Measurements from ENCODE around the gene PGS1.
A peak's percentile ranks its signal among the peaks of the same experiment; 100 is the strongest.

The PGS1 gene

DNA sequence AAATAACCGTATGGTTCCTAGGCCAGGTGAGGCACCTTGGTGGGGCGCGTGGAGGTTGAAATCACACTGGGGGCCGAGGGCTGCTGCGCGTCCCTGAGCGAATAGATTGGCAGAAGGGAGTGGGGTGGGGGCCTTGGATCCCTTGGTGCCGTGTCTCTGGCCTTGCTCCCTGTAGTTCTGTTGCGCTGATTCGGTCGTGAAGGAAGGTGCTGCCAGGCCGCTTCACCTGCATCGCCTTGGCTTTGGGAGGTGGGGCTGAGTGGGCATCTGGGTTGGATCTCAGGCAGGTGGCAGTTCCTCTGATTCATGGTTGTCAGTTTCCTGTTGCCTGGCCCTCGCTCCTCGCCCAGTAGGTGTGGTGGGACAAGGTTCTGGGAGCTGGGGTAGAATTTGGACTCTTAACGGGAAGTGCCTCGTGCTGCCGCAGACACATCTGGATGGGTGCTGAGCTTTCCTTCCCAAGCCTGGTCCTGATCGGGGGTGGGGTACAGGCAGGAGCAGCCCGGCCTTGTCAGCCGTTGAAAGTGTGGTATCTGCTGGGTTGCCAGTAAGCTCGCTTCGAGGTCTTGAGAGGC lies 30.1 kb downstream of the PGS1 start:
- no peak for ATAC-seq

DNA sequence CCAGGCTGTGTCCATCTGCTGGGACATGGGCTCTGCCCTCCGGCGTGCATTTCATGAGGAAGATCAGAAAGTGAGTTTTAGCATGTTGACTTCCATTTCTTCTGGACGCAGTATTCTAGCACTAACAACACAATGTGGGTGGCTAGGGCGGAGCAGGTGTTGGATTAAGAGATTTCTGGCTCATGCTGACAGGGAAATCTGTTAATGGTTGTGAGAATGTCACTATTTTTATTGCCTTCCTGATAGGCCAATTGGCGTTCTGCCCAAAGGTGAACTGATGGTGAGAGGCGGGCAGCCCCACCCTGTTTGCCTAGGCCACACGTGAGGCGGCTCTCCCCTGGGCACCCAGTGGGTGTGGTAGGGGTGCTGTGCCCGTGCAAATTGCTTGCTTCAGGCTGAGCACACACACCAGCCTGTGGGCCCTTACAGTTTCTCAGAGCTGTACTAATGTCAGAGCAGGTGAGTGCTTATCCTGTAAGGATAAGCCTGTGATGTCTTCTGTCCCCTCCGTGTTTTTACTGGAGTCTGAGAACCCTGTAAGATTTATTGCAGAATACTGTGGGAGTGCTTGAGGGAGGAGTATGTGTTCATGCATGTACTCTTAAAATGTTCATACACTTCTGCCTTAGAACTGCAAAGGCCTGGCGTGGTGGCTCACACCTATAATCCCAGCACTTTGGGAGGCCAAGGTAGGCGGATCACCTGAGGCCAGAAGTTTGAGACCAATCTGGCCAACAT lies 30.9 kb downstream of the PGS1 start:
- no peak for ATAC-seq

DNA sequence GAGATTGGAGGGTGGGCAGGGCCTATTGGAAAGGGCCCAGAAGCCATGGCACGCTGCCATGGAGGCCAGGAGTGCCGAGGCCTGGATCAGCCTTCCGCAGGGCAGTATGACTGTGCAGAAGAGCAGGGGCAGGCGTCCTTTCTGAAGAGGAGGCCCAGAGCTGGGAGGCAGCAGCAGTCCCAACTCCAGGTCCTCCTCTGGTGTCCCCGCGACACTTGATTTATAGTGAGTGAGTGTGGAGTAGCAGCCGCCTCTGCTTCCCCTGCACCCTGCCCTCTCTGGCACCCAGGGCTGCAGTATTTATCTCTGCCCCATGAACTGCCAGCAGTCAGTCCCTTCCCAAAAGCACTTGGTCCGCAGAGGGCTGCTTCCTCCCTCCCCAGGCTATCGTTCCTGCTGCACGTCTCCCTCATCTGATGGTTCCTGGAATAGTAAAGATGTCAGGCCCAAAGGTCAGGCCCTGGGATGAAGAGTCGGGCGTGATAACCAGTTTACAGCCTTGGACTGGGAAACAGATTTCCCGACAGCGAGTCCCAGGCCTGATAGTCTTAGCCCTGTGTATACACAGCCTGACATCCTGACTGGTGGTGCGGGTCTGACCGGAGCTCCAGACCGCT lies 32.9 kb downstream of the PGS1 start:
- ATAC-seq: no peak

DNA sequence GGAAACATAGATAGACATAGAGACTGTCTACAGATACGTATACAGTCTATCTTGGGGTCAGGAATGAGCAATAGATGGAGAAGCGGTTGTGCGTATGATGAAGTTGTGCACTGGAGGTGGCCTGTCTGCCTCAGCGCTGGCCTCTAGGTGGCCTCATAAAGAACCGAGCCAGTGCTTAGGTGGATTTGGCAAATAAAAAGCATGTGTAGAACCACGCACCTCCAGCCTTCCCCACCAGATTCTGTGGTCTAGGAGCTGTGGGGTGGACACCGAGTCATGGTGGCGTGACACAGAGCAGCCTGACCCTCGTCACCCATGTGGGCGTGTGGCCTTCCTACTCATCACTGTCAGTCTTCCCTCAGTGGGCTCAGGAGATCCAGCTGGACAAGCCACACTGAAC lies 34.0 kb downstream of the PGS1 start:
- ATAC-seq: peak; percentile 17 to 27

DNA sequence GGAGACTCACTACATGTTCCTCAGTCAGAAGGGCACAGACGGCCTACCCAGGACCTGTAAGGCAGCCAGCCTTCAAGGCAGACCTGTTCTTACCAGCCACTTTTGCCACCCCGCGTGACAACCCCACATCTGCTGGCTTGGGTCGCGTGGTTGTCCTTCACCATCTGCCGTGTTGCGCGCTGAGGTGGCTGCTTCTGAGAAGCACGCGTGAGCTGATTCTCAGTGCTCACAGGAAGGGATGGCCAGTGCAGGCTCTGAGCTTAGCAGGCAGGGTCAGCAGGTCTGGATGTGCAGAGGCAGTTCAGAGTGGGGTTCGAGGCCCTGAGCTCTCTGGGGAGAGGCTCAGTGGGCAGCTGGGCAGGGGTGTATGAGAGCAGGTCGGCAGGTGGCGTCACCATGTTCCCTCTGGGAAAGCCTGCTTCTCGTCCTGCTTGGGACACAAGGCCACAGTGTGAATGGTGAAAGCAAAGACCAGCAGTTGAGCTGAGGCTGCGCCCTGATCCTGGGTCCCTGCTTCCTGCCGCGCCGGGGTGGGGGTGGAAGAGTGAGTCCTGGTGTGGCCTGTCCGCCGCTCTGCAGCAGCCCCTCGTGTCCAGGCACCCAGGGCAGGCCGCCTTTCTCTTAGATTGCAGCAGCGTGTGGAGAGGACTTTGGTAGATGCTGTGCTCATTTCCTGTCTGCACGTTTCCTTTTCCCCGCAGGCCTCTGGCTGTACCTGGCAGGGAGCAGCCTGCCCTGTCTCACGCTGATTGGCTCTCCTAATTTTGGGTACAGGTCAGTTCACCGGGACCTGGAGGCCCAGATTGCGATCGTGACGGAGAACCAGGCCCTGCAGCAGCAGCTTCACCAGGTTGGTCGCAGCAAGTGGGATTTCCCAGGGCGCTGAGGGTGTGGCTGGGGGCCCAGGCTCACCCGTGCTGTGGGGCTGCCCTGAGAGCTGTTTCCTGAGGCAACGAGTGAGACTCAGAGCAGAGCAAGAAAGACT lies 36.0 kb downstream of the PGS1 start:
- peak; percentile 16 to 33 for ATAC-seq

DNA sequence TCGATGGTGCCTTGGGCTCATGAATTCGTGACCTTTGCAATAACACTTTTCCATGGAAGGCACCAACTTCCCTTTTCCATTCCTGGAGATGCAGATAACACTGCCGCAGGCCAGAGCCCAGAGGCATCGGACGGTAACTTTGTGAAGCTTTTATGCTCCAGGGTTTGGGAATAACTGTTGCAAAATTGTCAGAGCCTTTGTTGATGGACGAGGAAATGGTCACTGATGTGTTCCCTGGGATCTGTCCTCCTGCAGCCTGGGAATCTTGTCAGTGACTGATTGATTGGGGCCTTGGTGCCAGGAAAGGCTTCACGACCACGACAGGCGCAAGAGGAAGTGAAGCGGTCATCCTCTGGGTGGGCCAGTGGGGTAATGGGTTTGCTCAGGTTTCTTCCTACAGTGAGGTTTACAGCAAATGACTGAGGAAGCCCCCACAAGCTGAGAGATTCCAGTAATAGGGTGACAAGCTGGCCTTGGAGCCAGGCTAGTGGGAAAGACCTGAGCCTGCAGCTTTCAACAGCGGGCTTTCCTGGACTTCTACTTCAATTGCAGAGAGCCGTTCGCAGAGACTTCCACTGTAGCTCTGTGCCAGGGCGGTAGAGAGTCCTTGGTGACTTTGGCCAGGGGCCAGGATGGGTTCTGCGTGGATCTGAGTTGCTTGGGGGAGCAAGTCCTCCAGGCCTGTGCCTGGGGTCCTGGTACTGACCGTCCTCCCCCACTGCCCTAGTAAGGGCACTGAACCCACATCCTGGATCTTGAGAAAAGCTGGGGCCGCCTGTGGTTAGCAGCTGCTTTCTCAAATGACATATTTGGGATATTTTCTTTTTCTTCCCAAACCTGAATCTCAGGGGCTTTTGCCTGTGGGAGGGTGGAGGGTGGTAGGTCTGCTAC lies 37.6 kb downstream of the PGS1 start:
- ATAC-seq: no peak

DNA sequence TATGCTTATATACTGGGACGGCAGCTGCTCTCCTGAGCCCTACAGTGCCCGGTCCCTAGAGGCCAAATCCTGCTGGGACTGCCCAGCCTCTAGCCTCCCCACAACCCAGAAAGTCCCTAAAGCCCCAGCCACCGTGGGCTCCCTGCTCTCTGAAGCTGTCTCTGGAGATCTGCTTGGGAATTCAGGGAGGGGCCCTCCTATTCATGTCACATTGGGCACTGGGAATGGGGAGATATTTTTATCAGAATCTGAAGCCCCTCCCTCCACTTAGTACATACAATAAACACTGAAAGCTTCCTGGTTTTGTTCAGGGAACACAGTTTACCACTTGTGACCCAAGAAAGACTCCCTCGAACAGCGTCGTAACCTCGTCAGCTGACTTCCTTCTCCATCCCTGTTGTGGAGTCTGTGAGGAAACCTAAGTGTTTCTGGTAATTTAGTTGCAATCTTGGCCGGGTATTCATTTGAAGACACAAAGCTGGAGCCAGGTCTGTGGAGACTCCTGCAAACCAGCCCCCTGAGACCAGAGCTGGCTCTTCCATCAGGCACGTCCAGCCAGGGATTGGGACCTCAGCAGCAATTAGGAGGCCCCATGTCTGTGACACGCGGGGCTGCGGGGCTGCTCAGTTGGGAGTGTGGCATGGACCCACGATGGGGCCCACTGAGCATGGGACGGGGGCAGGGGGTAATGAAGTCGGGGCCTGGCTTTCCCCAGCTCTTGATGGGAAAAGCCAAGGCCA lies 38.5 kb downstream of the PGS1 start:
- no peak for ATAC-seq

DNA sequence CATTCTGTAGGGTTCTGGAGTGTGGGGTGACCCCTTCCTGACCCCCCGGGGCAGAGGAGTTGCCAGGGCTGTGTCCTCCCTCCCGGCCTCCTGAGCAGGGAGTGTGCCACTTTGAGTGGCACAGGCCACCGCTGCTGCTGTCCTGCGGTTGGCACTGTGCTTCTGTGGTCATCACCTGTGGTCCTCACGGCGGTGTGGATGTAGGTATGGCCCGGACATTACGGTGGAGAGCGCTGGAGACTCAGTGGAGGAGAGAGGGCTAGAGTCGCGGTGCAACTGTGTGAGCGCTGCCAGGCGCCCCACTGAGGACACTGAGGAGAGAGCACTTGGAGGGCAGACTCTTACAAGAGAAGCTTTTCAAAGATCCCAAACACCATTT lies 39.1 kb downstream of the PGS1 start:
- ATAC-seq: no peak

DNA sequence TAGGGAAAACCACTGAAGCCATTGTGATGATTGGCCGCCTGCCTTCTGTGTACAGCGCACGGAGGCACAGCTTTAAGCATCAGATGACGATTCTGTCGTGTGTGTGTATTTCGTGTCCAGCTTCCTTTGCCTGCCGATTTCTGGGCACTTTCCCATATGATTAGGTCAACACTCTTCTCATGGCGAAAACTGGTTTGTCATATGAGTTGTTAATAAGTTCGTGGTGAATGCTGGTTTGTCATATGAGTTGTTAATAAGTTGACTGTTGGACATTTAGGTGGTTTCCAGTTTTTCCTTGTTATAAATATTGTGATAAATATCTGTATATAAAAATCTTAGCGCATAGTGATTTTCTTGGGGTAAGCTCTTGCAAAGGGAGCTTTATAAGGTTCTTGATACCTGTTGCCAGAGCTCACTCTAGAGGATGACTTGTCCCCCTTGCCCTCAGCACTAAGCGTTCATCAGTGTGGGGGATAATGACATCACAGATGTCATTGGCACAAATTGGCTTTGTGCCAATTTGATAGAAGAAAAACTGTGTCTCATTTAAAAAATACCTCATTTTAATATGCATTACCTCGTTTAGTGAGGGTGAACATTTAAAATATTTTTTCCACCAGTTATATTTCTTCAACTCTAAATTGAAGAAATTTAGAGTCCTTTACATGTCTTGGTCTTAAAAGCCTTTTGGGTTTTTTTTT lies 40.0 kb downstream of the PGS1 start:
- no peak for ATAC-seq

DNA sequence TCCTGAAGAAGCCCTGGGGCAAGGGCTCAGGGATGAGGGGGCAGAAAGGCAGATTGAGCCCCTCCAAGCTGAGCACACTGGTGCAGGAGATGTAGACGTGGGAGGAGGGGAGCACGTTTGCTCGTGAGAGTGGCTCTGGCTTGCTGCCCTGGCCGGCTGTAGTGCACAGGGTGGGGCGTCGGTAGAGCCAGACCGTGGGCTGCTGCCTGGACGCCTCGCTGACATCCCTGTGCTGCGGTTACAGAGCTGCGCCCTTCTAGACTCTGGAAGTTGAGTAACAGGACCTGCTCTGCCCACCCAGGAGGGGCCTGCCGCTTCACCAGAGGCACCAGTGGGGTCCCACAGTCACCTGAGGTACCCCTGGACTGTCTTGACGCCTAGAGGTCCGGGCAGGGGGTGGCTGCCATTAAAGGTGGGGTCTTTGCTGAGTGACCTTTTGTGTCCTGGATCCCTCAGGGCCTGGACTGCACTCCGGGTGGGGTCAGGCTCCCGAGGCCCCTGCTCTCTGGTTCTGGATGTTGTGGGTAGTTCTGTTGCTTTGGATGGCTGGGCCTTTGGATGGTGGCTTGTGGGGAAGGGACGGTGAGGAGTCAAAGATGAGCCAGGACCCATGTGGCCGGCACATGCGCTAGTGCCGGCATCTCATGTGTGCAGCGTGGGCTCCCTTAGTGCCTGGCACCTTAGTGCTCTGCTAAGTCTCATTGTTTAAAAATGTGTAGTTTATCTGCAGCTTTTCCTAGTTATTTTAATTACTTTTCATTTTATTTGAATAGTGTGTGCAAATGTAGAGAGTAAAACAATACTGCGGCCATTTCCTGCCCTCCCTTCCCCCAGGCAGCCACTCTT lies 41.7 kb downstream of the PGS1 start:
- no peak for ATAC-seq

DNA sequence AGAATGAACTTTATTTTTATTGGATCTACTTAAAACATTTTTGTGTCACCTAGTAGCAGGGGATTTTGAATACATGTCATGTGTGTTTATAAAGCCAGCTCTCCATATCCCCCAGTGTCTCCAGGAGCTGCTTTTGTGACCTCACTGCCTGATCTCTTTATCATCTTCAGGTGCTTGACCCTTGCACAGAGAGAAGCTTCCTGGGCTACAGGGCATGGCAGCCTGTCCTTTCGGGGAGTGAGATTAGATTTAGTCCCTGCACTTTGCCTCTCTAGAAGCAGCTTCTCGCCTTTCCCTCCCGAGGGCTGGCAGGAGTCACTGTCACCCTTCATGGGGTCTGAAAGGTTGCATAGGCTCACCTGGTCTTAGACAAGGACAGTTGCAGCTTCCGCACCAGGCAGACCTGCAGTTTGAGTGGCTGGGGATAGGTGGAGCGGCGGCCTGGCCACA lies 42.7 kb downstream of the PGS1 start:
- ATAC-seq: no peak

DNA sequence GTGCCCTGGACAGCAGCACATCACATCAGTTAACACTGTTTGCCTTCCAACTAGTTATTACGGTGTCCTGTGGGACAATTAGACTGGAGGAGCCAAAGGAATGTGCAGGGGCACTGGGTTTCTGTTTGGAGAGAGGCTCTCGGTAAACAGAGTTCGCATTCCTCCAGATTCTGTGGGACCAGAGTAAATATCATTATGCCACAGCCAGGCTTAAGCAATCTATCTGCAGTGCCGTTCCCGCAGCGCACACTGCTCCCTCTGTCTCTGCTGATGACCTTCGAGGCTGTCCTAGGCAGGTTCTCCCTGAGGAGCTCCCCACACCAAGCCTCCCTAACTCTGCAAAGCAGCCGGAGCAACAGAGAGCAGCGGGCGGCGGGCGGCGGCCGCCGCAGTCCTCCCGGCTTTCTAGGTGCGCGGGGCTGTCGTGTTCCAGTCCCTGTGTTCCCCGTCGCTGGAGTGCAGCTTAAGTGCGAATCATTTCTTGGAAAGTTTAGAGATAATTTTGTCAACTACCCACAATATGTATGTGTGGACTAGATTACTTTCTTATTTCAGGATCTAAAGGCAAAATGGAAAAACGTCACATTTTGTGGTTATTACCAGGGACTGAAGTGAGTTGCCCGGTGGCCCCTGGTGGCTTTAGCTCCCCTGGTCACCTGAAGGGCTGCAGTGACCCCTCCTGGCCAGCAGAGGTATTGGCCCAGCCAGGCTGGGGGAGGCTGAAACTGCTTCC lies 43.3 kb downstream of the PGS1 start:
- peak; percentile 72 to 83 for ATAC-seq

DNA sequence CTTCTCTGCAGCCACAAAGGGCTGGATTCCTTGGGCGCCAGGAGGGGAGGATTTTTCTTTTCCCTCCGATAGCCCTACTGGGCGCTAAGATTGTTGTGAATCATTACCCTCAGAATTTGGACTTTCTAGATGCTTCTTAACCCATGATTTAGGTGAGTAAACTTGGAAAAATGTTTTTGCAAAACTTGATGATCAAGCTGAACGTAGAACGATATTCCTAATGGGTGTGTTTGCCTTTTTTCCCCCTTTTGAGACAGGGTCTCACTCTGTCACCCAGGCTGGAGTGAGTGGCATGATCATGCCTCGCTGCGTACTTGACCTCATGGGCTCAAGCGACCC lies 43.8 kb downstream of the PGS1 start:
- no peak for ATAC-seq

DNA sequence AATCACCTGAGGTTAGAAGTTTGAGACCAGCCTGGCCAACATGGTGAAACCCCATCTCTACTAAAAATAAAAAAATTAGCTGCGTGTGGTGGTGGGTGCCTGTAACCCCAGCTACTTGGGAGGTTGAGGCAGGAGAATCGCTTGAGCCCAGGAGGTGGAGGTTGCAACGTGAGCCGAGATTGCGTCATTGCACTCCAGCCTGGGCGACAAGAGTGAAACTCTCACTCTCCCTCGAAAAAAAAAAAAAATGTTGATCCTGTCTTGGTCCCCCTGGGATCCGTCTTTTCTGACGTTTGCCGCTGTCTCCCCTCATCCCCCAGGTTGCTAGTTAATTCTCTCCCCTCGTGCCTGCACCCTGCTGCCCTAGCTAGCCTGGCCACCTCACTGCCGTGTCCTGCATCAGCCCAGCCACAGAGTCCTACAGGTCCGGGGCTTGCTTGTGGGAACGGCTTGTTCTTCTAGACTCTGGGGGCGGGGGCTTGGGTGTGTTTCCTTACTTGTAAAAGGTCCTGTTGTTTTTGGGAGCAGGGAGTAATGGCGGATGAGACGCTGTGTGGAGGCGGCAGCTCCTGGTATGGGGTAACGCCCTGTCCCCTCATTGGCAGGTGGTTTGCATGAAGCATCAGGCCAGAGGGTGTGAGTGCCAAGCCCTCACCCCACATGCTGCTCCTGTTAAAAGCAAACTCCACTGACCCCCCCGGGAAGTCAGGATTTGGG lies 44.6 kb downstream of the PGS1 start:
- no peak for ATAC-seq

DNA sequence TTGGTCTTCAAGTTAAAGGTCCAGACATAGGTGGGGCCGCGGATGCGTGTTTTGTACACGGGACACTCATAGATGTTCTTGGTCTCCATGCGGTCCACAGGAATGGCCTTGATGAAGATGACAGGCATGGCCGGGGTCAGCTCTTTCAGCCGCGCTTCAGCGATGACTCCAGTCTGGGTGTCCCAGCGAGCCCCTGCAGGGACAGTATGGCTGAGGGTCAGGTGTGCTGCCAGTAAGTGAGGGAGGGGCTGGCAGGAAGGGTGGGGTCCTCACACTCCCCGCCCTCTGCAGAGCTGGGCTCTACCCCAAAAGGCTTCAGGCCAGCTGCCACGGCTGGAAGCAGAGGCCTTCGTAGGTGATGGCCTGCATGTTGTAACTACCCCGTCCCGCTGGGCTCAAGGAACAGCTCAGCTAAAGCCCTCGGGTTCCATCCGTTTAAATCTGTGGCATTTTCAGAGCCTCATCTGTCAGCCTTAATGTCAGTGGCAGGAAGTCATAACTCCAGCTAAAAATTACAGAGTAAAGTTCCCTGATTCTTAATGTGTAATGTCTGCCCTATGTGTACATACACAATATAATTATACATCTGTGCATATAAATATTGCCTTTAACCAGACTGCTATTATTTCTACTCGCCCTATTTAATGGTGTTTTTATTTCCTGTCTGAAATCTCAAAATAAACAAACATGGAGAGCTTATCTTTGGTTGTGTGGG lies 45.7 kb downstream of the PGS1 start:
- no peak for ATAC-seq

DNA sequence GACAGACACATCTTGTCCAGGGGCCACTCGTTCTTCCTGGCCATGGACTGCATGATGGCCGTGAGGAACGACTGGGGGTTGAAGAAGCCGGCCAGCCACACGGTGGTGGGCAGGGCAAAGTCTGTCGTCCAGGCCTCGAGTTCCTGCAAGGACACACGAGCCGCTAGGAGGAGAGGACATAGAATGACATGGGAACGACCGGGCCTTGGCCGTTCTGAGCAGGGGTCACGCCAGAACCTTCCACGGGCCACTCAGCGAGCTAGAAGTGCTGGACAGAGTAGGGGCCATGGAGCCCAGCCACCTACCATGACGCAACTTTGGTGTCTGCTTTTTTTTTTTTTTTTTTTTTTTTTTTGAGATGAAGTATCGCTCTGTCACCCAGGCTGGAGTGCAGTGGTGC lies 47.0 kb downstream of the PGS1 start:
- no peak for ATAC-seq

DNA sequence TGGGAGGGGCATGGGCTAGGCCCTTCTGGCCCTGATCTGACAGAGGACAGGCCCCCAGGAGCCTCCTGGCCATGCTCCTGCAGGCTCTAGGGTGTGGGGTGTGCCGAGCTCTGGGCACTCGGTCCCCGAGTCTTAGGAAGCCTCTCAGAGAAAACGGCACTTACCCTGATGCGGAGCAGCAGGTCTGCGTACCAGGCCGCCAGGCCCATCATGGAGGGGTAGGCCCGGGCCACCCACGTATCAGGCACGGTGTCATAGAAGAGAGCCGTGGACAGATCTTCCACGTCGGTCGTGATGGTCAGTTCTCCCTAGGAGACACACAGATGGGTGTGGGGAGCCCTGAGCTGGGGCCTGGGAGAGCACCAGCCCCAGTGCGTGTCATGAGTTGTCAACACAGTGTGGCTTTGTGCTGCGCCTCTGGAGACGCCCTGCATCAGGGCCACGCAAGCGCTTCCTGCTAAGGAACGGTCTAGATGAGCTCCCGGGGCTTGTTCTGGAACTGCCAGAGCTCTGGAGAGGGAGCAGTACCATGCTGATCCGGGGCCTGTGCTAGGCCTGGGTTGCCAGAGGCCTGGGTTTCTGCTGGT lies 47.9 kb downstream of the PGS1 start:
- ATAC-seq: no peak

Data from activated CD4-positive, CD25-positive, alpha-beta regulatory T cell treated with anti-CD3 and anti-CD28 coated beads, Interleukin-2, amount 50 U/mL, for 24 hours (primary cell).